ENCODE results near the gene LRRC31. TPM values are rescaled to one million over a fixed set of nuclear protein-coding genes. Genes with fewer than 3 reads are reported as not detected.
A peak's percentile ranks its signal among the peaks of the same experiment; 100 is the strongest.

LRRC31 gene
- total and polyA plus RNA-seq, 4 donors, result 0.08 to 1.0 (median 0.29) TPM

- no peak for ATAC-seq (ENCODE audit: insufficient read depth, low FRiP score)
- Histone ChIP-seq H3K36me3 (ENCODE audit: control insufficient read depth in 4 of 4, insufficient read depth in 4 of 4, low read length in 4 of 4) (no peaks in the 10 kb centered on the region), H3K27ac (ENCODE audit: low read depth in 1 of 2, low read length in 1 of 2) (no peak overlapping the region), H3K4me1 (ENCODE audit: control insufficient read depth in 5 of 5, insufficient read depth in 5 of 5, low read length in 5 of 5) (no peaks in the 10 kb centered on the region), H3K9me3 (ENCODE audit: control insufficient read depth in 4 of 4, insufficient read depth in 3 of 4, low read length in 3 of 4) (no peaks in the 10 kb centered on the region), H3K9ac (ENCODE audit: insufficient read depth in 1 of 2, low read length in 2 of 2) (no peak overlapping the region), H3K27me3 (ENCODE audit: control insufficient read depth in 3 of 3, insufficient read depth in 3 of 3, low read length in 2 of 3) (no peaks in the 10 kb centered on the region), H3K4me3 (no peak overlapping the region)
- DNase-seq, result peak in 1 of 3 donors; percentile 21
- TF ChIP-seq CTCF (IDR thresholded peaks at IDR 0.05; ENCODE audit: control extremely low read depth, extremely low read depth), result no peak
- WGBS, 2 donors, result 73 to 76% methylated on average over 7 of the region's 7 CpGs
Measured at GRCh38 chr3:169894110-169894509, 24.4 kb upstream of the LRRC31 start.

- ATAC-seq (ENCODE audit: insufficient read depth, low FRiP score) (no peak), DNase-seq (no peak)
- no peaks in the 10 kb centered on the region for H3K9me3 ChIP-seq (ENCODE audit: control insufficient read depth in 4 of 4, insufficient read depth in 3 of 4, low read length in 3 of 4)
- no peaks in the 10 kb centered on the region for H3K36me3 ChIP-seq (ENCODE audit: control insufficient read depth in 4 of 4, insufficient read depth in 4 of 4, low read length in 4 of 4)
- WGBS, 2 donors, result 81 to 85% methylated on average over 7 of the region's 7 CpGs
- no peaks in the 10 kb centered on the region for H3K27me3 ChIP-seq (ENCODE audit: control insufficient read depth in 3 of 3, insufficient read depth in 3 of 3, low read length in 2 of 3)
- no peak overlapping the region for H3K27ac ChIP-seq (ENCODE audit: low read depth in 1 of 2, low read length in 1 of 2)
- H3K4me3 ChIP-seq, result no peak overlapping the region
- H3K9ac ChIP-seq (ENCODE audit: insufficient read depth in 1 of 2, low read length in 2 of 2), result no peak overlapping the region
- no peak for TF ChIP-seq CTCF (IDR thresholded peaks at IDR 0.05; ENCODE audit: control extremely low read depth, extremely low read depth)
- H3K4me1 ChIP-seq (ENCODE audit: control insufficient read depth in 5 of 5, insufficient read depth in 5 of 5, low read length in 5 of 5), result peaks cover 0 to under 1% (median 0%) of the 10 kb centered on the region in 5 donors
Measured at GRCh38 chr3:169891886-169892285, 22.2 kb upstream of the LRRC31 start.

GRCh38 chr3:169886671-169887070, 16.9 kb upstream of the LRRC31 start:
- TF ChIP-seq CTCF (IDR thresholded peaks at IDR 0.05; ENCODE audit: control extremely low read depth, extremely low read depth), result no peak
- peak; percentile 79 to 86 (median 83) for DNase-seq
- WGBS, 2 donors, result 40 to 64% methylated on average over 5 of the region's 5 CpGs

More at GRCh38 chr3:169886671-169887070, 16.9 kb upstream of the LRRC31 start:
- Histone ChIP-seq H3K27me3 (ENCODE audit: control insufficient read depth in 3 of 3, insufficient read depth in 3 of 3, low read length in 2 of 3) (no peaks in the 10 kb centered on the region), H3K9ac (ENCODE audit: insufficient read depth in 1 of 2, low read length in 2 of 2) (no peak overlapping the region), H3K4me1 (ENCODE audit: control insufficient read depth in 5 of 5, insufficient read depth in 5 of 5, low read length in 5 of 5) (peaks cover 0 to 8% (median 0%) of the 10 kb centered on the region in 5 donors), H3K9me3 (ENCODE audit: control insufficient read depth in 4 of 4, insufficient read depth in 3 of 4, low read length in 3 of 4) (no peaks in the 10 kb centered on the region), H3K4me3 (no peak overlapping the region), H3K27ac (ENCODE audit: low read depth in 1 of 2, low read length in 1 of 2) (no peak overlapping the region), H3K36me3 (ENCODE audit: control insufficient read depth in 4 of 4, insufficient read depth in 4 of 4, low read length in 4 of 4) (no peaks in the 10 kb centered on the region)
- peak; percentile 60 for ATAC-seq (ENCODE audit: insufficient read depth, low FRiP score)
